HEK293T (cell line): Measurements from ENCODE around the gene EIPR1.

Experiments used
- CTCF ChIA-PET: fragments of 350-600 bp; formaldehyde crosslinking; extraction: SDS; loops from one replicate; lab custom pipeline; 2021; ENCODE audit warnings: antibody characterized with exemption, inconsistent platforms; lab: Yijun Ruan, JAX
- POLR2A ChIA-PET: fragments of 350-600 bp; formaldehyde crosslinking; extraction: SDS; loops from one replicate; lab custom pipeline; 2020; ENCODE audit warnings: antibody characterized with exemption, inconsistent platforms; lab: Yijun Ruan, JAX
- DNase-seq: peaks from one replicate; pipeline ENCODE4 v3.0.0; 2012; ENCODE audit warnings: mixed read lengths; ENCODE audit errors: extremely low spot score
- ARNT ChIP-seq: fragments of 450-650 bp; IDR thresholded peaks from 2 replicates; pipeline ENCODE4 v1.6.1; 2017; ENCODE audit warnings: mild to moderate bottlenecking
- BHLHE40 ChIP-seq: fragments of 450-650 bp; IDR thresholded peaks from 2 replicates; pipeline ENCODE4 v1.6.1; 2016; ENCODE audit warnings: mild to moderate bottlenecking, moderate library complexity, borderline replicate concordance
- CTBP1 ChIP-seq: fragments of 450-650 bp; IDR thresholded peaks from 2 replicates; pipeline ENCODE4 v1.6.1; 2016; ENCODE audit warnings: borderline replicate concordance
- ELF4 ChIP-seq: fragments of 450-650 bp; IDR thresholded peaks from 2 replicates; pipeline ENCODE4 v1.6.1; 2017; ENCODE audit warnings: antibody characterized with exemption
- FOXA1 ChIP-seq: fragments of 450-650 bp; IDR thresholded peaks from 2 replicates; pipeline ENCODE4 v1.6.1; 2016; ENCODE audit warnings: mild to moderate bottlenecking
- FOXK2 ChIP-seq: fragments of 450-650 bp; IDR thresholded peaks from 2 replicates; pipeline ENCODE4 v1.6.1; 2016; ENCODE audit warnings: mild to moderate bottlenecking
- FOXM1 ChIP-seq: fragments of 450-650 bp; IDR thresholded peaks from 2 replicates; pipeline ENCODE4 v1.6.1; 2017; ENCODE audit warnings: mild to moderate bottlenecking, borderline replicate concordance
- HDGF ChIP-seq: fragments of 450-650 bp; IDR thresholded peaks from 2 replicates; pipeline ENCODE4 v1.6.1; 2017; ENCODE audit warnings: antibody characterized with exemption, borderline replicate concordance
- L3MBTL2 ChIP-seq: fragments of 450-650 bp; conservative IDR thresholded peaks from 2 replicates; pipeline ENCODE4 v1.6.1; 2016; ENCODE audit warnings: mild to moderate bottlenecking
- LEF1 ChIP-seq: fragments of 450-650 bp; IDR thresholded peaks from 2 replicates; pipeline ENCODE4 v1.6.1; 2017; ENCODE audit warnings: mild to moderate bottlenecking, borderline replicate concordance
- NFRKB ChIP-seq: fragments of 450-650 bp; IDR thresholded peaks from 2 replicates; pipeline ENCODE4 v1.6.1; 2016; ENCODE audit warnings: mild to moderate bottlenecking, moderate library complexity
- SP1 ChIP-seq: fragments of 450-650 bp; IDR thresholded peaks from 2 replicates; pipeline ENCODE4 v1.6.1; 2017
- SUZ12 ChIP-seq: fragments of 450-650 bp; IDR thresholded peaks from 2 replicates; pipeline ENCODE4 v1.6.1; 2016; ENCODE audit warnings: mild to moderate bottlenecking
- TARDBP ChIP-seq: fragments of 450-650 bp; IDR thresholded peaks from 2 replicates; pipeline ENCODE4 v1.6.1; 2016
- ZNF384 ChIP-seq: fragments of 450-650 bp; IDR thresholded peaks from 2 replicates; pipeline ENCODE4 v1.6.1; 2016
- TF ChIP-seq, protein P1 (sequence below): fragments of 450-650 bp; IDR thresholded peaks from 2 replicates; pipeline ENCODE4 v1.6.1; 2016

The EIPR1 gene

DNA sequence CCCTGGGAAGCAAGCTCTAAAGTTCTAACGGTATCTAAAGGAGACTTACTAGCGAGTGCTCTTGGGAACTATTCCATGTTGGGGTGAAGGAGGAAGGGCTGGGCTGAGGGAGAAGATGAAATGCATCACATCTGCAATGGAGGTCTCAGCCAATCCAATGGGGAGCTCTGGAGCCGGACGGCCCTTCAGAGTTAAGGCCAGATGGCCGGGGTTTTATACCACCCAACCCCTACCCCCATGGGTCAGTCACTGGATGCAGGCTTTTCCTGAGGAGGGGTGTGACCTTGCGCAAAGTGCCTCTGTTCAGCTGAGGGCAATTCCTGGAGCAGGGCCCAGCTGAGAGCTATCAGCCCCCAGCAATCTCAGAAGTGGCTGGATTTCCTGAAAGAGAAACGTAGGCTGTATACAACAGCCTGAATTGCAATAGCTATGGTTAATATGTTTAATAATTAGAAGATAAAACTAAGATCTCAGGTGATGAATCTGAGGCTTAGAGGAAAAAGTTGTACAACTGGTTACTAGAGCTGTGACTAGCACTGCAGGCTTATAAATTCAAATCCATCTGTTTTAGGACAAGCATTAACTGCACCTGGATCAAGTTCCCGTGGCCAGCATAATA lies 21.6 kb downstream of the EIPR1 start:
- DNase-seq, result no peak
- TF ChIP-seq ELF4, result no peak
- TF ChIP-seq ARNT, result no peak
- TF ChIP-seq L3MBTL2, result no peak
- no peak for TF ChIP-seq TARDBP
- TF ChIP-seq BHLHE40, result no peak
- TF ChIP-seq FOXA1, result no peak
- no peak for TF ChIP-seq HDGF
- ChIA-PET POLR2A (no interaction called here), CTCF (no interaction called here)

DNA sequence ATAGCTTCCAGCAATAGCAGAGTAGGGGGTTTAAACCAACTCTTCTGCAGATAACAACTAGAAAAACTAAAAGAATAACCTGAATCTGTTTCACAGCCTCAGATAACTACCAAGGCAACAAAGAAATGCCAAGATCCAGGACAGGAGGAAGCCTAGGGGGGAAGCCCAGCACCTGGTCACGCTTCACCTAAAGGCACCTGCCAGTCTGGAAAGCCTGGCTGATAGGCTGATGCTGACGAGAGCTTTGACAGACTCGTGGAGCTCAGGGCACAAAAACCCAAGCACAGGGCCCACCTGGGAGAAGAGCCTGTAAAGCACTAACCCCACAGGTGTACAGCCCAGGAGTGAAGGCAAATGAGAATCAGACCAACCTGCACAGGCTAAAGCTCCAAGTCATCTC lies 22.6 kb downstream of the EIPR1 start:
- TF ChIP-seq CTBP1 (no peak), SP1 (no peak), FOXK2 (no peak), FOXM1 (no peak), LEF1 (no peak), TARDBP (no peak), NFRKB (no peak), HDGF (no peak), BHLHE40 (no peak)
- TF ChIP-seq, protein P1, sequence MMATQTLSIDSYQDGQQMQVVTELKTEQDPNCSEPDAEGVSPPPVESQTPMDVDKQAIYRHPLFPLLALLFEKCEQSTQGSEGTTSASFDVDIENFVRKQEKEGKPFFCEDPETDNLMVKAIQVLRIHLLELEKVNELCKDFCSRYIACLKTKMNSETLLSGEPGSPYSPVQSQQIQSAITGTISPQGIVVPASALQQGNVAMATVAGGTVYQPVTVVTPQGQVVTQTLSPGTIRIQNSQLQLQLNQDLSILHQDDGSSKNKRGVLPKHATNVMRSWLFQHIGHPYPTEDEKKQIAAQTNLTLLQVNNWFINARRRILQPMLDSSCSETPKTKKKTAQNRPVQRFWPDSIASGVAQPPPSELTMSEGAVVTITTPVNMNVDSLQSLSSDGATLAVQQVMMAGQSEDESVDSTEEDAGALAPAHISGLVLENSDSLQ, result no peak
- ChIA-PET POLR2A (no interaction called here), CTCF (no interaction called here)
- no peak for DNase-seq

DNA sequence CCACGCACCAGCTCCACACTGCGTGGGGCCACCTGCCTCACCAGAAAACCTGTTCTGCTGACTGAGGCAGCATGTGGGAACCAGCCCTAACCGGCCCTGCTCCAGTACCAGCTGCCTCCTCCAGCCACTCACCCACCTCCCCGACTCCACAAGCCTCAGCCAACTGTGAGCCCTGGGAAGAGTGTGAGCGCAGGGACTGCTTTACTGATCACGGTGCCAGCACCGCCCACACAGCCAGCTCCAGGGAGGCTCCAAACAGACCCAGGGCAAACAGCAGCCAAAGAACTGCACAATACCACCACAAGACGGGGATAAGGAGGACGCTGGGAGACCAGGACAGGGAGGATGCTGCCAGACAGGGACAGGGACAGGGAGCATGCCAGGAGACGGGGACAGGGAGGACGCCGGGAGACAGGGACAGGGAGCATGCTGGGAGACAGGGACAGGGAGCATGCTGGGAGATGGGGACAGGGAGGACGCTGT lies 28.4 kb downstream of the EIPR1 start:
- no peak for TF ChIP-seq LEF1
- no peak for TF ChIP-seq FOXK2
- no peak for TF ChIP-seq CTBP1
- no peak for TF ChIP-seq FOXA1
- no peak for TF ChIP-seq TARDBP
- TF ChIP-seq NFRKB, result no peak
- no peak for TF ChIP-seq ZNF384
- no peak for TF ChIP-seq BHLHE40
- no peak for TF ChIP-seq SUZ12
- TF ChIP-seq, protein P1, result no peak
- TF ChIP-seq HDGF, result no peak
- TF ChIP-seq SP1, result no peak
- no peak for TF ChIP-seq ELF4
- TF ChIP-seq L3MBTL2, result no peak
- no peak for TF ChIP-seq FOXM1
- TF ChIP-seq ARNT, result no peak
- ChIA-PET POLR2A (interaction anchor here (0.9 kb wide), 1 partner anchor 30 kb away, joined by 3 read pairs; the partner anchor contains the start of gene TRAPPC12), CTCF (no interaction called here)
- DNase-seq, result no peak

DNA sequence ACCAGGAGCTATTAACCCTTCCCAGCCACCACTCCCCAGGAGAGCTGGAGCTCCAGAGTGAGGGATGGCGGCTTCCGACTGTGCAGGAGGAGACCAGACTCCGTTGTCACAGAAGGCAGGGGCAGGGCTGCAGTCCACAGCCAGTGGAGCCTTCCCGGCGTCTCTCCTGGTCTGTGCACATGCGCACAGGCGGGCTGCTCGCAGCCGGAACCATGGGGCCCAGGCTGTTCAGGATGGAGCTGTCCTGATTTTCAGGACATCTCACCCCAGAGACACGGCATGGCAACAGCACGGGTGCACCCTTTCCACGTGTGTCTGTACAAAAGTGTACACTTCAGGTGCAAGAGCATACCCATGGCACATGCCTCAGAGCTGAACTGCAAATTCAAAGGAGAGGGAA lies 28.9 kb downstream of the EIPR1 start:
- ChIA-PET POLR2A (interaction anchor here (0.9 kb wide), 1 partner anchor 31 kb away, joined by 3 read pairs; the partner anchor contains the start of gene TRAPPC12), CTCF (no interaction called here)
- TF ChIP-seq TARDBP (no peak), SP1 (no peak), BHLHE40 (no peak), FOXM1 (no peak), FOXA1 (no peak)
- no peak for DNase-seq

DNA sequence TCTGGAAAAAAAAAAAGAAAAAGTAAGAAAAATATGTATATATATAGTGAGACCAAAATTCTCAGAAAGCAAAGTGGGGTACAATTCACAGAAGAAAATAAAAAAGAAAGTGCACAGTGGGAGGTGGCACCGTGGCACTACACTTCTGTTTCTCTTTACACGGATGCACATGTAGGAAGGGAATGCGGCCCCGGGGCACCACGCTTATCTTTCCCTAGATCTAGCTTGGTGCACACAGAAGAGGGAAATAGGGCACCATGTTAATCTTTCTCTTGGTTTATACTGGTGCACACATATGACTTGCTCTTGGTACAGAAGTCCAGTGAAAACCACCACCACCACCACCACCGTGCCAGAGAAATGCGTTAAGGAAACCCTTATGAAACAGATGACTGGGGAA lies 32.0 kb downstream of the EIPR1 start:
- no peak for DNase-seq

DNA sequence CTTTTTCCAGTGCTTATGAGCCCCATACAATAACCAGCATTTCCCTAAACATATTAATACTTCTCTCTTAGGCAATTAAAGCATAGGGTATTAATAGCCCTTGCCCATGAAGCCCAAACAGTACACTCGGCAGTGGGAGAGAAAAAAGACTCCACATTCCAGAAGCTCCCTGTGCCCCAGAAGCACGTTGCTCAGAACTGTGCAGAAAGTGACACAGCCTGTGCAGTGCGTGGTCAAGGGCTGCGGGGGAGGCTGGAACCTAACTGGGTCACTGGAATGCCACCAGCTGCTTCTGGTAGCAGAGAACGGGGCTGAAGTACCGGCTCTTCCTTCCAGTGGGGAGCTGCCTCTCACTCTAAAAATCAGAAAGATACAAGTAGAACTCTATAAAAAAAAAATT lies 32.7 kb downstream of the EIPR1 start:
- no peak for DNase-seq
- ChIA-PET CTCF (no interaction called here), POLR2A (no interaction called here)
- TF ChIP-seq ZNF384 (no peak), FOXM1 (no peak)
- TF ChIP-seq, protein P1, result no peak

More for the DNA sequence above, 32.0 kb downstream of the EIPR1 start:
- CTCF ChIA-PET, result no interaction called here
- POLR2A ChIA-PET, result no interaction called here
- TF ChIP-seq ZNF384 (no peak), SUZ12 (no peak), NFRKB (no peak), TARDBP (no peak), CTBP1 (no peak), BHLHE40 (no peak), HDGF (no peak), FOXK2 (no peak), ARNT (no peak), FOXA1 (no peak), SP1 (no peak)
- TF ChIP-seq, protein P1, result no peak
